Measurements from ENCODE around the gene RAPGEF3. TPM values are rescaled to one million over a fixed set of nuclear protein-coding genes. Genes with fewer than 3 reads are reported as not detected.

RAPGEF3 gene
- total and polyA plus RNA-seq, 9 of the 15 experiments (the other 6 are each of a cell fraction or from before 2014, with no cell fraction given): 0.03 to 0.78 (median 0.37) TPM; not detected in 1

DNA sequence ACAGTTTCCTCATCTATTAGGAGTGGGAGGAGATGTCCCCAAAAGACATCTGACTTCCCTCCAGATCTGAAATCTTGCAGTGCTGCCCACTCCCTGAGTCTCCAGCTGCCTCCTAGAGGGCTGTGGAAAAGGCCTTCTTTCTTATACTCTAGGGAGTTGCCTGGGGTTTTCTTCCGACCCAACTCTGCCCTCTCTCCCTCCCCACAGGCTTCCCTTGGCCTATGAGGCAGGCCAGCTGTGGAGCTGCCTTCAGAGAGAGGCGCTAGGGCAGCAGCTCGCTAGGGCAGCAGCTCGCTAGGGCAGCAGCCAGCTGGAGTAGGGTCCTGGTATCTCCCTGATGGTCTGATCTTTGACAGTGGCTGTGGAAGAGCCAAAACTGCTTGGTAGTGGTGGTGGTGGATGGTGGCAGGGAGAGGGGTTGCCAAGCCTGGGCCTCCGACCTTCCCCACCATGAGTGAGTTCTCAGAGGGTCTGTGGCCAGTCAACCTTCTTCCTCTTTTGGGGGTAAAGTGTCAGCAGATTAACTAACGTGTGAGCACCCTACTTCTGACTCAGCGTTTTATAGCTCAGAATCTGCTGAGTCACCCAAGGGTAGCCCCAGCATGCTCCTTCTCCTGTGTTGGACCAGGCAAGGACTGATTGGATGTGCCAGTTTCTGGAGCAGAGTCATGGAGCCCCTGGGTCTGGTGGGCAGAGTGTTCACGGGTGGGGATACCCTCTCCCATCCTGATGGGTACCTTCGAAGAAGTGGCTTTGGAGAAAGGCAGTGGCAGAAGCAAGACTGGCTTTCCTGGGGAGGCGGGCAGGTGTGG lies 16.6 kb upstream of the RAPGEF3 start (continued):
- TF ChIP-seq MAX (CRISPR knock-in tag; IDR thresholded peaks at IDR 0.05): peak; percentile 71
- peak; percentile 47; the same call in 1 of the 2 replicates for TF ChIP-seq POLR2A (conservative IDR thresholded peaks at IDR 0.05)
- no peak; the same call in 1 of the 2 replicates for TF ChIP-seq NCOR1 (IDR thresholded peaks at IDR 0.05)
- TF ChIP-seq, protein P1, sequence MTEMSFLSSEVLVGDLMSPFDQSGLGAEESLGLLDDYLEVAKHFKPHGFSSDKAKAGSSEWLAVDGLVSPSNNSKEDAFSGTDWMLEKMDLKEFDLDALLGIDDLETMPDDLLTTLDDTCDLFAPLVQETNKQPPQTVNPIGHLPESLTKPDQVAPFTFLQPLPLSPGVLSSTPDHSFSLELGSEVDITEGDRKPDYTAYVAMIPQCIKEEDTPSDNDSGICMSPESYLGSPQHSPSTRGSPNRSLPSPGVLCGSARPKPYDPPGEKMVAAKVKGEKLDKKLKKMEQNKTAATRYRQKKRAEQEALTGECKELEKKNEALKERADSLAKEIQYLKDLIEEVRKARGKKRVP (CRISPR knock-in tag; IDR thresholded peaks at IDR 0.05): no peak; the same call in 1 of the 2 replicates
- peak; percentile 34; the same call in 1 of the 2 replicates for TF ChIP-seq KLF13 (tag; IDR thresholded peaks at IDR 0.05; ENCODE audit: borderline replicate concordance, low read depth)
- no peak for TF ChIP-seq ZNF830 (CRISPR knock-in tag; IDR thresholded peaks at IDR 0.05)
- 0 out of 4 replicates have a peak, but pooled peaks of 1 of the 2 experiments have one; percentile 24 for TF ChIP-seq NRF1 (conservative IDR thresholded peaks at IDR 0.05 in 1 of 2, IDR thresholded peaks at IDR 0.05 in 1 of 2)
- TF ChIP-seq ZNF23 (CRISPR knock-in tag; IDR thresholded peaks at IDR 0.05): no peak
- no peak for TF ChIP-seq ILK (tag; IDR thresholded peaks at IDR 0.05; ENCODE audit: borderline replicate concordance, low read depth)
- TF ChIP-seq ZNF551 (CRISPR knock-in tag; IDR thresholded peaks at IDR 0.05): no peak
- TF ChIP-seq SMARCE1 (IDR thresholded peaks at IDR 0.05): peak; percentile 87
- TF ChIP-seq CTCFL (IDR thresholded peaks at IDR 0.05; ENCODE audit: borderline replicate concordance, insufficient read depth, low read depth, low read length, poor library complexity, severe bottlenecking): no peak
- TF ChIP-seq ZBTB49 (CRISPR knock-in tag; IDR thresholded peaks at IDR 0.05; ENCODE audit: borderline replicate concordance): no peak
- no peak for TF ChIP-seq FOXK1 (CRISPR knock-in tag; IDR thresholded peaks at IDR 0.05; ENCODE audit: borderline replicate concordance)
- TF ChIP-seq SRSF1 (IDR thresholded peaks at IDR 0.05; ENCODE audit: low read depth, low read length): no peak
- no peak for TF ChIP-seq XRCC3 (IDR thresholded peaks at IDR 0.05)
- peak; percentile 62 for TF ChIP-seq SAP30 (IDR thresholded peaks at IDR 0.05; ENCODE audit: borderline replicate concordance, insufficient read depth, low read depth, low read length, poor library complexity, severe bottlenecking)
- TF ChIP-seq TGIF2 (CRISPR knock-in tag; IDR thresholded peaks at IDR 0.05): no peak
- no peak for TF ChIP-seq SMC3 (conservative IDR thresholded peaks at IDR 0.05; ENCODE audit: insufficient read depth, low read depth, low read length)
- TF ChIP-seq, protein P2, sequence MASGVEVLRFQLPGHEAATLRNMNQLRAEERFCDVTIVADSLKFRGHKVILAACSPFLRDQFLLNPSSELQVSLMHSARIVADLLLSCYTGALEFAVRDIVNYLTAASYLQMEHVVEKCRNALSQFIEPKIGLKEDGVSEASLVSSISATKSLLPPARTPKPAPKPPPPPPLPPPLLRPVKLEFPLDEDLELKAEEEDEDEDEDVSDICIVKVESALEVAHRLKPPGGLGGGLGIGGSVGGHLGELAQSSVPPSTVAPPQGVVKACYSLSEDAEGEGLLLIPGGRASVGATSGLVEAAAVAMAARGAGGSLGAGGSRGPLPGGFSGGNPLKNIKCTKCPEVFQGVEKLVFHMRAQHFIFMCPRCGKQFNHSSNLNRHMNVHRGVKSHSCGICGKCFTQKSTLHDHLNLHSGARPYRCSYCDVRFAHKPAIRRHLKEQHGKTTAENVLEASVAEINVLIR (CRISPR knock-in tag; IDR thresholded peaks at IDR 0.05): no peak; the same call in 1 of the 2 replicates
- no peak for TF ChIP-seq CBFB (CRISPR knock-in tag; IDR thresholded peaks at IDR 0.05)
